ENCODE results near the gene ZEB2.

The ZEB2 gene

DNA sequence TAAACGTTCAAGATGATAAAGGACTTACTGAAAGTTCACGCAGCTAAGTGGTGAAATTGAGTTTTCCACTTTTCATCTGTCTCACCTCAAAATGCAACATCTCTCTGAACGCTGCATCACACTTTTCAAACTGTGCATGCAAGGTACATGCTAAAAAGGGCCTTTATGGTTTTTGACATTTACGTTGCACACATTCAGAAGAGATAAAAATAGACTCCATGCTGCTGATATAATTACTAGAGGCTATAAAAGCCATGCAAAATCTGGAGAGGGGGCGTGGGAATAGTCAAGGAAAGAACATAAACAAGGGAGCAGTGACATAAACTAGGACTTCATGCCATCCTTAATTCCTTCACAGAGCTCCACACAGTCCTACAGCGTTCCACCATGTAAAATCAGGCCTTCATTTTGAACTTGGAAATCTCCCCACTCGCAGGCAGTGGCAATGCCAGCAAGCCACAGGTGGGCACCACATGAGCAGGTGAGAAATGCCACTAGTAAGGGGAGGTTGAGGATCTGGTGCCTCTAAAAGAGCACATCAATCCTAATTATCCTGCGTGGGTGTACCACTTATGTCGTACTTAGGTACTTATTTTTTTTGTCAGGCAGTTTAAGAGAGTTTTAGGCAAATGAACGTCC, 71.4 kb downstream of the ZEB2 start:
- no peak for DNase-seq

DNA sequence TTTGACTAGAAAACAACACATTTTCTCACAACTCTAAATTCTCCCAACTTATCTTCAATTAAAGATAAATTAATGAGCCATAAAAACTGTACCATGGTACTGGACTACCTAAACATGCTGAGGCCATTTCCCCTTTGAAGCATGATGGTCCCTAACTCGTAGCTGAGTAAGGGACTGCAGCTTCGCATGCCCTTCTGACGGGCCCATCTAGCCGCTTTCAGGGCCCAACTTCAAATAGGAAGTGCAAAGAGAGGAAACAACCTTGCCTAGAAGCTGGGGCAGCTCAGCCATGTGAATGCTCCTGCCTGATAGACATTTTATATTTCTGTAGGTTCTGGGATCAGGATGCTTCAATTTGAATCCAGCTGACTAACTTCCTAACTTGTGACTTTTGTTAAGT, 72.4 kb downstream of the ZEB2 start:
- peak in 1 of 4 experiments; percentile 38 for DNase-seq

DNA sequence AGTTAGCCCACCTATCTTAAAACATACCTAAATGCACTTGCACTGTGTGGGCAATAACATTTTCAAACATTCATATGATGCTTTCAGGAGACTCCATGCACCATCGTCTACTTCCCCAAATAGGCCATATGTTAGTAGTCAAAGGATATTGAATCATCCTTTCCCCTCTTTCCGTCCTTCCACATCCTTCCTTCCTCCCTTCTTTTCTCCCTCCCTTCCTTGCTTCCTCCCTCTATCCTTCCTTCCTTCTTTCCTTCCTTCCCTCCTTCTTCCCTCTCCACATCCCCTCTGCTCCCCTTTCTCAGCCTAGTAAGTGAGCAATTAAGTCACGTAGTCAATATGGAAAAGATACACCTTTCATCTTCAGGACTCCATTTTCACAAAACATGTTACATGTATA, 73.8 kb downstream of the ZEB2 start:
- peak in 1 of 4 experiments; percentile 35 for DNase-seq

DNA sequence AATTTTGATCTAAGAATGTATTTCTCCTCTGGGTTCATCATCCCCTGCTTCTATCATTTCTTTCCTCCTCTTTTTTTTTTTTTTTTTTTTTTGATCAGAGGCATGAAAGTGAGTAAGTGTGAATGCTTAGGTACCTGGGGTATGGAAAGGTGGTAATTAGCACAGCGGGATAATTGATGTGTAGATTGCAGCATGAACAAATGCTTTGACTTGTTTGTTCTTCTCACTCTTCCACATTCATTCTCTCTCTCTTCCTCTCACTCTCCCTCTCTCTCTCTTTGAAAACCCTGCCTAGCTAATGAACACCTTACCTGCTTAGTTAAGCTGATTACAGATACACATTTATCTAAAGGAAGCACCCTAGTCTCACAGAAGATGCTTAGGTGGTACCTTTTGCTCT, 74.7 kb downstream of the ZEB2 start:
- DNase-seq = no peak

DNA sequence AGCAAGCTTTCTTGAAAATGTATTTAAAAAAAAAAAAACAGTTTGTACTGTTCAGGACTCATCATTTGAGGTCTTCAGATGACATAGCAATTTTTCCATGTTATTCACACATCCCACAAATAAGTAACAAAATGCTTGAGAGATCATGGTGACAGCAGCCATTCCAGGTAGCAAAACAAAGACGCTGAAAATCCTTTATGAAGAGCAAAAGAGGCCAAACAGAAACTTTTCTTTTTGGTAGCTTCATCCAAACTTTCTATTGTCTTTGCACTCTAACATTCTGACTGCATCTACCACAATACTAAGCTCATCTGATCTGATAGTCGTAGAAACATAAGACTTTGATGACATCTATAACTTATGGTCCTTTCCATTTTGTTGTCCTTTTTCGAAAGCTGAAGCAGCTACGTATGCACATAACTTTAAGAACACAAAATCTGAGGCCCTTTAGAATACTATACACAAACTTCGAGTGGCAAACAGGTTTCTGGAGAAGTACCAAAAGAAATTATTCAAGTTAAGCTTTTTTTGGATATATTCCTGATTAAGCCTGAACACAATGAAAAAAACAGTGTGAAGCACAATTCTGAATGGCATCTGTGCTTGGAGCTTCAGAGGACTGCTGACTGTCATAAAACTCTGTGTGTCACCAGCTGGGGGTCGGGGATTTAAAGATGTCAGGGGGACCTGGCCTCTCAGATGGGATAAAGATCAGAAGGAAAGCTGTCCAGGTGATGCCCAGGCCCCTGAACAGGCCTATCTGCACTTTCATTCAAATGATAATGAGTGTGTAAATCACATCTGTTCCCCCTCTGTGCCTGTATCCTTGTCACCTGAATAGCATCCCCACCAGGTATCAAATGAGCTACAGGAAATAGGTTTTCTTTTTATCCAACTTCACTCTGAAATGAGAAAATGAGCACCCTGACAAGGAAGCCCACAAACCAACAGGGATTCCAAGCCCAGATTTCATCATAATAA, 75.8 kb downstream of the ZEB2 start:
- DNase-seq = no peak

DNA sequence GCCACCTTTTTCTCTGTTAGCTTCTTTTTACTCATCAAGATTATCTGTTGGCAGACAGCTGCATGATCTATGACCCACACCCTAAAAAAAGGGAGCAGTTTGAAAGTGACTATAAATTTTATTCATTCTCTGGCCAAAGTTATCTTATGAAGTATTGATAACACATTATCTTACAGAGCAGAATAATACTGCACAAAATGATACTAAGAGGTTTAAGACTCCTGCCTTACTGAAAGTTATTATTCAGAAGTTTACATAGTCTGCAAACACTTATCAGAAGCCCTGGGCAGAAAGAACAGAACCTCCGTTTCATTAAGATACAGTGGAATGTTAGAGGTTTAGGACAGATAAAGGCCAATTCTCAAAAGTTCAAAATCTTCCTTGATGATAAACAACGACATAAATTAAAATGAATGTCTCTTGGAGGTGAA, 78.2 kb downstream of the ZEB2 start:
- no peak for DNase-seq

DNA sequence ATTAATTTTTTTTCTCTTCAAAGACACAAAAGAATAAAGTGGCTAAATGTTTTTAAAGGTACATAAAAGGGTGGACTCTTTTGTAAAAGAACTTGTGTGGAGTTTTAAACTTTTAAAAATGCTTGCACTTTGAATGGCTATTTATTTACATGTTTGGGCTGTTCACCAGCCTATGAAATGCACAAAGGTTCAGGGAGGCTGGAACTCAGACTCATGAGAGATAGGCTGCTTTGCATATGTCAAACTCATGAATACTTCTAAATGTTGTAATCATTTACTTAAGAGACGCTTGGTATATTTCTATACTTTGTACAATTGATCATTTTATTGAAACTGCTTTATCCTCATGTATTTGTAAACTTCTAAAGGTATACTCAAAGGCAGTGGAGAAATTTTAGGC, 79.9 kb downstream of the ZEB2 start:
- no peak for DNase-seq

DNA sequence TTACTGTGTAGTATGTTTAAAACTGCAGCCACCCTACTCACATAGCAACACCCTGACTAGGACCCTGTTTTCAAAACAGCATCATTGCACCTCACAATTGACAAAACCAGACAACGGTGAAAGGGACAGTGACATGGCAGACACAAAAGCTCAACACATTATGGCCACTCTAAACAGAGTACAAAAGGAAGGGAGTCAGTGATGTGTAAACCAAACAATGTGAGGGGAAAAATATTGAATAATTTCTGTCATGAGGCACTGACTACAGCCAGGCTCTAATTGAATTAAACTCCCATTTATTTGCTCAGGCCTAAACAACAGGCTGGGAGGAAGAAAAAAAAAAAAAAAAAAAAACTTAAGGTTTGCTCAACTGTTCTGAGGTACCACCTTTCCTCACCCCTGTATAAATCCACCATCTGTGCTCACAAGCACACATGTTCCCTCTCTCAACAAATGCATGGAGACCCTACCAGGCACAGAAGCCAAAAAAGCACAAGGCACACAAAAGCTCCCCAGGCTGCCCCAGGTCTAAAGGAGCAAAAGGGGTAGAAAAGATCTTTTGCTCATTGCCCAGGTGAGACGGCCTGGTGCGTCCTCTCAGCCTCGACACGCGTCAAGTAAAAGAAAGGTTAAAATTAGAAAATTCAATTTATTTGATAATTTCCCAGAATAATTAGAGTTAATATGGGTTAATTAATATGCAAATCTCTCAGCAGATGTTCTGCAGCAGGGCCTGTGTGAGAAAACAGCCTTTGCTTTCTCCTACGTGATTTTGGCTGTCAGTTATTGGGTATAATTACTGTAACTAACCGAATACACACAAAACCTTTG, 80.9 kb downstream of the ZEB2 start:
- no peak for DNase-seq

DNA sequence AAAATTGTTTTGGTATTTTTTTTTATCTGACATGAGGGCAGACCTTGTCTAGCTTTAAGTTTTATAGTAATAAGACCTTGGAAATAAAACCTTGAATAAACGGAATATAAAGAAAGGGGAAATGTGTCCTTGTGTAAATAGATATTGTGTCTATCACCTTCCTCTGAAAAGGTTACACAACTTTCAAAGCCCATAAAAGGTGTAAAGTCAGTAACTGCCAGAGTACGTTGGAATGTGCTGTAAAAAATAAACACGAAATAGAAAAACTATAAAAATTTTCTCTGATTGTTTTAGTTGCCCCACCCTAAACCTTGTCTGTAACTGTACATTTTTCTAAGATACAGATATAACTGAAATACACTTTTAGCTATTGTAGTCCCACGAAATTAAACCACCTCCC, 82.3 kb downstream of the ZEB2 start:
- DNase-seq = no peak

DNA sequence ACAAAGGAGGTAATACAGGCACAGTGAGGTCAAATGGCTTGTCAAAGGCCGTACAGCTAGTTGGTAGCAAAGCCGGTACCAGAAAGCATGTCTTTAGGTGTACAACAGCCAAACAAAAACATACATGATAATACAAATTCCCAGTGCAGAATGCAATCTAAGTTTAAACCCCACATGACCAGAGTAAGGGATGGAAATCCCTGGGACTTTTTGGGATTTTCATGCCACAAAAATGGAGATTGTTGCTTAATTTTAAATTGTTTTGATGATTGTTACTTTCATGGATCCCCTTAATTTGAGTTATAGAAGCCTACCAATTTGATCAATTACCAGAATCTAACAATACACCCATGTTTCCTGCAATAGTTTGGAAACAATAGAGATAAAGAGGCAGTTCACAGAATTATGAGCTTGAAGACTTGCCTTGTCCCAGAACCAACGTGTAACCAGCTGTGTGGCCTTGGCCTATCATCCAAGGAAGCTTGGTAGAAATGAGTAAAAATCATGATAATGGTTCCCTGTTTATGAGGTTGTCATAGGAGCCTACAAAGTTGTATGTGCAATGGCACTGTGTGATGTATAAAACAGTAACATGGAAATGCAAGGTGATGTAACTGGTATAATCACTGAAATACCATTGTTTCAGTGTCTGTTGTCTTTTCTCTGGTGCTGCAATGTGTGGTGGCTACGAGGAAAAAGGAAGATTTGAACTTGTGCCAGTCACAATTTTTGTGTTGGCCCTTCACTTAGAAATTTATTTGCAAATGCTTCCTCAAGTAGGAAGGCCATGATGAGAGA, 85.3 kb downstream of the ZEB2 start:
- DNase-seq = peak in 1 of 4 experiments; percentile 51

DNA sequence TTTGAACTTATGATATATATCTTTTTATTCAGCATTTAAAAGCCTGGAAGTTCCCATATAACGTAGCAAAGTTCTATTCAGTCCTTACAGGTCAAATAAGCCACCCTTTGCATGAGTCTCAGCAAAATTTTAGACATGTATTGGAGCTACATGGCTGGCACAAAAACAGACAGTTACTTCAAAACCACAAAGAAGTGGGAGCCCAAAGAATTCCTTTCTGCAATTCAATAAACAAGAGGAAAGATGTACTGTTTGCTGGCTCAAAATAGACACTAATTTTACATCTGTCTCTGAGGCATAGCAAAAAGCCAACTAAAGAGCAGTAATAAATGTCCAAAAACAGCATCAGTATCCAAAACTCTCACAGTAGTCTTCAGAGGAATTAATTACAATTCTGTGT, 87.0 kb downstream of the ZEB2 start:
- no peak for DNase-seq

DNA sequence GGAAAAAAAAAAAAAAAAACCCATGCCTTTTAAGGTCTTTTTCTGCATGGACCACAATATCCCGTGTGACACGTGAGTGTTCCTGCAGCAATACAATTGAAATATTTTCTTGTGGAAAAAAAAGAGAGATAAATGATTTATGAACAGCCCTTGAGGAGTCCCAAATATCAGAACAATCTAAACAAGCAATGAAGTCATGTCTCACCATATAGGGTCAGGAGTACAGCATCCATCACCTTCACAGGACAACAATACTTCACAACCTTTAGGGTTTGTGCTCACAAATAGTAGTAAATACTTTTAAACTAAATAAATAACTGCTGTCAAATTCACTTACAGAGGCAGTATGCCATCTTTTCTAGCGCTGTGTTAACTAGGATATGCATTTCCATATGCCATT, 87.9 kb downstream of the ZEB2 start:
- no peak for DNase-seq

DNA sequence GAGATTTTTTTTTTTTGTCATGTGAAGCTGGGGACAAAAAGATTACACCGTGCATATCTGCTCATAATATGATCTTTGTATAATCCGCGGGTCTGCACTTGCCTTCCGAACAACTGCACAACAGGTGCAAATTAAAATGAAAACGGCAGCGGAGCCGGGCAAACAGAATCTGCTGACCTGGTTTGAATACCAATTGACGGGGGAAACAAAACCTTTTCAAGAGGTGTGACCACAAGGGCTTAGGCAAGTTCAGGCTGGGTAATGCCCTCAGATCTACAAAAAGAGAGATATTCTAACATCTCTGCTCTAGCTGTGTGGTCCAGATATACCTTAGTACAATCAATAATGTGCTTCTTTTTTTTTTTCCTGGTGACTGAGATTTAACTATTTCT, 88.5 kb downstream of the ZEB2 start:
- DNase-seq = no peak

DNA sequence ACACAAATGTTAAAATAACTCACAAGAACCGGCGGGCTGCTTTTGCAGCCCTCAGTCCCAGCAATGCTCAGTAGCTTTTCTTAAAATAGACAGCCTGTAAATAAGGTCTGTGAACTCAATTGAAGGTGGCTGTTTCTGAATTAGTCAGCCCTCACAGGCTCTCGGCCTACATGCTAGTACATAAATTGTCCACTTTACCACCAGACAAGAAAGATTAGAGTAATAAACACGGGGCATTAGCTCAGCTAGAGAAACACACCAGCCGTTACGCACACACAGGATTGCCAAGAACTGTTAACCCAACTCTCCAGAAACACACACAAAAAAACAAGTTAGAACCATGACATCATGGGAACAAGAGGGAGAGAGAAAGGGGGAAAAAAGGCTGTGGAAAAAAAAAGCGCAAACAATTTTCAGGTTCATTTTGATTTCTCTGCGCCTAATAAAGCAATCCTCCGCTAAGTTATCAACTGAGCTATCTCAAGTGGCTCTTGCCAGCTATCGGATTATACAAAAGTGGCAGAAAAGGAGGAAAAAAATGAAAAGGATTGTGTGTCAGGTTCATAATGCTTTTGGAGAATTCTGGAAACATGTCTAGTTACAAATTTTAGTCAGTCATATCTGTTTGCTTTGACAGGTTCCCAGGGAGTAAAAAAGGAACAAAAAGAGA, 89.1 kb downstream of the ZEB2 start:
- no peak for DNase-seq

DNA sequence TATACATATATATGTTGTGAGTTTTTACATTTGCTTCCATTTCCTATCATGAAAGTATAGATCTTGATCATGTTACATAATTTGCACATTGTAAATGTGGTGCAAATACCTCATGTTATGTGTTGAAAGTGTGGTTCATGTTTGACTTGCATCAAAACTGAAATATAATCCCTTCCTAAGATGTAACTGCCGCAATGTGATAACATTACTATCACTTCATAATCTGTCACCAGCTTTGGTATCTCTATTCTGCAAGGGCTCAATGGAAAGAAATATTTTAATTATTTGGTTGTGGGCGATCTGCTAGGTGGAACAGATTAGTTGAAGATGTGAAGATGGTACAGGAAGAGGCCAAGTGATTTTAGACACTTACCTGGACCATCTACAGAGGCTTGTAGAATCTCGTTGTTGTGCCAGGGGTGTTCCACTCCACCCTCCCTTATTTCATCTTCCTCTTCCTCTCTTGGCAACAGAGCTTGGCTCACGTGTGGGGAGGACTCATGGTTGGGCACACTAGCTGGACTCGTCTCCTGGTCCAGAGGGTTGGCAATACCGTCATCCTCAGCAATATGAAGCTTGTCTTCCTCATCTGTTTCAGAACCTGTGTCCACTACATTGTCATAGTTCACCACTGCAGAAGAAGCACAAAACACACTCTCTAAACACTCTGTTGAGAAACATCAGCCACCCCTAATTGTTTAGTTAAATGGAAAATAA, 90.4 kb downstream of the ZEB2 start:
- DNase-seq = peak in 3 of 4 experiments; percentile 42 to 53 (median 45)

DNA sequence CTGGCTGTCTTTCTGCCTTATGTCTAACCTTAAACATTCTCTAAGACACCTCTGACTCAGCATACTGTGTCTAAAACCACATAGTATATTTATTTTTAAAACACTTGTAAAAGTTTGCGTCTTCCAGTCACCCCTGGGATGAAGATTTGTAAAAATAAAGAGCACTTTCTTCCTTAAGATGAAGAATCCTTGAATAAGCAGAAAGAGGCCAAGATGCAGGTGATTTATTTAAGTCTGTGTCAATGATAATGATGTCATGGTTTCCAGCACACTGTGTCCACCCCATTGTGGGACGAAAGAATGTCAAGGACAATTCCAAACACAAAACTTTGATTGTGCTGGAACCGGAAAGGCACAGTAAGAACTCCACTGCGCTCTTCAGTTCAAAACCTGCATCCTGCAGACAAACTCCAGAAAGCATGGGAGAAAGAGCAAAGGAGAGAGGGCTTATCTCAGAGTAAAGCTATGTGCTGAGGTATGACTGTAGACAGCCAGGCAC, 92.9 kb downstream of the ZEB2 start:
- DNase-seq = no peak

DNA sequence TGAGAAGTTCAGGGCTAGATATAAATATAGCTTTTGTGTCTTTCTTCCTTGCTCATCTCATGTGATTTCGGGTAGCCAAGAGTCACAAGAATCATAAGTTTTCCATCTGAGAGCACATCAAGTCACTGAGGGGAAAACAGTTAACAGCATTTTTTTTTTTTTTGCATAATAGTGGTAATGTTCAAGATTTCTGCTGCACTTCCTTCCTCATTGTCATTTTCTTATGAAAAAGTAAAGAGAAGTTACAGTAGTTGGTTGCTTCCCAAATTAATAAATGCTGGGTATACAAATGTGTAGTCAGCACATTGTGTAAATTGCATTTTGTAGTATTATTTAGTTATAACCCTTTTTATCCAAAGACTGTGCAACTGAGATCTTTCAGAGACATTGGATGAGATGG, 93.6 kb downstream of the ZEB2 start:
- DNase-seq = peak; percentile 43 to 86 (median 68)

DNA sequence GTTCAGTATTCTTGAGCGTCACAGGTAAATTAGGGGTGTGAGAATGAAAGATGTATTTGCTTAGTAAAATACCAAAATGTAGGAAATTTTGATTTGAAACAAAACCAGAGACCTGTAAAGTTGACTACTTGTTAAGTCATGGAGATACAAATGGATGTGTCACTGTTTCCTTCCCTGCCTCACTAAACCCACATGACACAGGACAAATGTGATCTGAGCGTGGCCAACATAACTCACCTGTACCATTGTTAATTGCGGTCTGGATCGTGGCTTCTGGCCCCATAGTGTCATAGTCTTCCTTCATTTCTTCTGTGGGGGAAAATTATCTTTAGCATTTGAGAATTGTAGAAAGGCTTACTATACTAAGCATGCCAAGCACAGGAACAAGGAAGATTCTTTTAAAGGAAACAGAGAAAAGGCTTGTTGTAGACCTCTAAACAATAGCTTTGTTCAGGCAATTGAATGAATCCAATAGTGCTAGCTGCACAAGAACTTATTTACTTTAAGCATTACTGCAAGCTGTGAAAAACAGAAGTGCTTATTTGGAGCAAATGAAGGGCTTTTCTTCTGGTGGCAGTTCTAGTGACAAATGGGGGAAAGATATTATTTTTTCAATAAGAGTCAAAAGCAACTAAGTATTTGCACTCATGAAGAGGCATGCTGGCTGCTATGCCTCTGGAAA, 95.2 kb downstream of the ZEB2 start:
- peak in 1 of 4 experiments; percentile 46 for DNase-seq

DNA sequence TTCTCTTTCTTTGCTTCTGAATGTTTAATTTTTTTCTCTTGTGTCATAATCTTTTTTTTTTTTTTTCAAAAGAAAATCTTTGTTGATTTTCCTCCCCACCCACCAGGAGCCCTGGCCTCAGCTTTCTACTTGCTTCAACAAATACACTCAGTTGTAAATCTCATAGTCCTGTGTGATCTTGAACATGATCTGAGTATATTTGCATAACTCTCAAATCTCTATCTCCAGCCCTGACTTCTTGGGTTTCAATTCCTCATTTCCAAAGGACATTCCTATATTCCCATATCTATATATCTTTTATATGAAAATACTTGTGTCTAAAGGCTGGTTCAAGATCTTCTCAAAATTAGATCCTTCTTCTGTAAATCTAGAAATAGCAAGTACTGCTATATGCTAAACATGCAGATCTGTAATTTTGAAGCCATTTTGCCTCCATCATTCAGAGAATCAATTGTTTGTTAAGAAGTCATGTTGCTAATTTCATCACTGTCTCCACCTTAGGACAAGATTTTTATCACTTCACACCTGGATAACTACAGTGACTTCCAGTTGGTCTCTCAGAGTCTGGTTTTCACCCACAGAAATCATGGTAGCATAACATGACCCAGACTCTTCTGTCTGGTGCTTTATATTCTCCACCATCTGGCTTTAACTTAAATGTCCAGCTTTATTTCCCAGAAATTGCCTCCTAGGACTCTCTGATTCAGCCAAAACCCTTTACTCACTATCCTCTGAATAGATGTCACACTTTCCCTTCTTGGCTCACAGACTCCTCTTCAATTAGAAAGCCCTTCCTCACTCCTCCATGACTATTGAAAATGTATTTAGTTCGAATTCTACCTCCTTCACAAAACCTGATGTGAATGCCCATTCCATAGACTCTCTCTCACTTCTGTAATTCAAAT, 98.1 kb downstream of the ZEB2 start:
- DNase-seq = peak in 1 of 4 experiments; percentile 35
